ENCODE results near the gene CDH5. TPM values are rescaled to one million over a fixed set of nuclear protein-coding genes. Genes with fewer than 3 reads are reported as not detected.

The CDH5 gene
- total RNA-seq, 1 donor, result 0.27 TPM

GRCh38 chr16:66372078-66372897 lies 5.8 kb downstream of the CDH5 start:
- DNase-seq (ENCODE audit: low read depth in 2 of 3, low spot score in 2 of 3), result no peak

DNA sequence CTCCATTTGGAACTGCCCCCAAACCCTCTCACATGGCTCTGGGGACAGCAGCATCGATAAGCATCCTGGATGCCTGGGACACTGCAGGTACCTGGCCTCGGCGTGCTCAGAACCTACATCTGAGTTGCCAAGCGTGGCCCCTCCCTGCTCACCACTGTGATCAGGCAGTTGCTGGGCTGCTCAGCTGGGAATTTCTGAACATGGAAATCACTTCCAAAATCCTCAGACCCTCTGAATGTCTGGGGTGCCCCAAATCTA lies 6.3 kb downstream of the CDH5 start:
- DNase-seq (ENCODE audit: low read depth in 2 of 3, low spot score in 2 of 3), result no peak

GRCh38 chr16:66373667-66374066 lies 7.2 kb downstream of the CDH5 start:
- DNase-seq (ENCODE audit: low read depth in 2 of 3, low spot score in 2 of 3), result no peak

DNA sequence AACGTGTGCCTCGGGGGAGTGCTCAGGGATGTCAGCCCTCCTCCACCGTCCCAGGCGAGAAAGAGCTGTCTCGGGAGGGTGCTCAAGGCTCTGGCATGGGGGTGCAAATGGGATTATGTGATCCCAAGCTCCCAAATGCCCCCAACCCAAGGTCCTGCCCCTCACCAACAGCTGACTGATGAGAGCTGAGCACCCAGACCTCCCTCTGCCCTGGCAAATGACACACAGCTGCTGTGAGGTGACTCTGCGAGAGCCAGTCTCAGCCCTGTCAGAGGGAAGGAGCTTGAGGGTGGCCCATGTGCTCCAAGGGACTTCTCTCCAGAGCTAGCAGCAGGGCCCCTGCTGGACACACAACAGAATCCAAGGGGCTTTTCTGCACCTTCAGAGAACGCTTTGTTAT lies 7.7 kb downstream of the CDH5 start:
- no peak for DNase-seq (ENCODE audit: low read depth in 2 of 3, low spot score in 2 of 3)

DNA sequence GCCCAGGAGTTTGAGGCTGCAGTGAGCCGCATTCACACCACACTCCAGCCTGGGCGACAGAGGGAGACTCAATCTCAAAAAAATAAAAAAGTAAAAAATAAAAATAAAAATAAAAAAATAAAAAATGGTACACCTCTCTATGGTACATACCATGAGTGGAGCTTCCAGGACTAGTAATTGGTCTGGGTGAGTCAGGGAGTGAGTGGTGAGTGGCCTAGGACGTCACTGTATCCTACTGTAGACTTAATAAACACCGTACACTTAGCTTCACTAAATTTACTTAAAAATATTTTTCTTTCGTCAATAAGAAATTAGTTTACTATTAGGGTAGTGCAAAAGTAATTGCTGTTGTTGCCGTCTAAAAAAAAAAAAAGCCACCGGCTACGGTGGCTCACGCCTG lies 9.0 kb downstream of the CDH5 start:
- DNase-seq (ENCODE audit: low read depth in 2 of 3, low spot score in 2 of 3), result no peak

DNA sequence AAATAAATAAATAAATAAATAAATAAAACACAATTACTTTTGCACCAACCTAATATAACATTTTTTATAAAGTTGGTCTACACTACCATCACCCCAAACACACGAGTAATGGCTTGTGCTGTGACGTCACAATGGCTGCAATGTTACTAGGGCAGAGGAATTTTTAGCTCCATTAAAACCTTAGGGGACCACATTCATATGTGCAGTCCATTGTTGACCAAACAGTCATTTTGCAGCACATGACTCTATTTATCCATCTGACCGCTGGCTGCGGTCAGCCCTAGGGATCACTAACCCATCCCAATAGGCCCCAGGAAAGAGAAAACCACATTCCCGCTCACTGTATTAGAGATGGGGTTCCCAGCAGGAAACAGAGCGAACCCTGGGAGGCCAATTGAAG lies 9.6 kb downstream of the CDH5 start:
- DNase-seq (ENCODE audit: low read depth in 2 of 3, low spot score in 2 of 3), result no peak

- DNase-seq (ENCODE audit: low read depth in 2 of 3, low spot score in 2 of 3), result no peak
These were observed 10.2 kb downstream of the CDH5 start for GRCh38 chr16:66376577-66377305.

DNA sequence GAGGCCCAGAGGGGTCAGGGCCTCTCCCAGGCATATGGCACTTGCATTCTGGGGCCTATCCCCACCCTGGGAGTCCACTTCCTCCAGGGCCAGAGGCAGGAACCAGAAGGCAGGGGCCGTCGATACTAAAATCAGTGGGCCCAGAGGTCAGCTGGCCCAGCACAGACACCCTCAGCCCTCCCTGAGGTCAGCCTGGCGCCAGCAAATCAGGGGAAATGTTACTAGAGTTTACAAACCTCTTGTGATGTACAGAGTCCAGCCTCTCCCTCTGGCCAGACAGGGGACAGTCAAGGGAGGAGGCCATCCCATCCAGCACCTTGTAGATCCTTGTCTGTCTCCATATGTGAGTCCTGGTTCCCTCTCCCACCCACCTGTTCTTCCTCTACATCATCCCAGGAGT lies 10.8 kb downstream of the CDH5 start:
- DNase-seq (ENCODE audit: low read depth in 2 of 3, low spot score in 2 of 3), result no peak

DNA sequence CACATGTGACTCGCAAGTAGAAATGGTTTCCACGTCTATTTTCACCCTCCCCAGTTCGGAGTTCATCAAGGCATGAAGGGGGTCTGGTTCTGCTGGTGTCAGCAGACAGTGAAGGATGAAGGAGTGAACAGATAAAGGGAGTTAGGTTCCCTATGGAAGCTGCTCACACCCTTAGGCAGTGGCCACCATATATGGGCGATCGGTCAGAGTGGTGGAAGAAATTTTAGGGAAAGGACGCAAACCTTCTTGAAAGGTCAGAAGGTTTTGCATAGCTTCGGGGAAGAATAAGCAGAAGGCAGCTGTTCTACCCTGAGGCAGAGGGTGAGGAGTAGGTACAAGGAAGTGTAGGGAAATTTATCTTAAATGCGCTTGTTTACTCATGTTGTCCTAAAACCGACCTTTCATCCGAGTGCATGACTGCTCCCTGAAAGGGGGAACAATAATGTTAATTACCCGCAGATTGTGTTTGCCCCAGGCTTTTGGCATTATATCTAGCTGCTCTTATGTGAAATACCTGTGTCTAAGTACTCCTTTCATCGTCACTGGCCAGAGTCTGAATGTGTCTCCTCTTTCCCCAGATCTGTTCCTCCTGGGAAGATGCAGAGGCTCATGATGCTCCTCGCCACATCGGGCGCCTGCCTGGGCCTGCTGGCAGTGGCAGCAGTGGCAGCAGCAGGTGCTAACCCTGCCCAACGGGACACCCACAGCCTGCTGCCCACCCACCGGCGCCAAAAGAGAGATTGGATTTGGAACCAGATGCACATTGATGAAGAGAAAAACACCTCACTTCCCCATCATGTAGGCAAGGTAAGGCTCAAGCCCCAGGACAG lies 12.5 kb downstream of the CDH5 start:
- DNase-seq (ENCODE audit: low read depth in 2 of 3, low spot score in 2 of 3), result no peak

DNA sequence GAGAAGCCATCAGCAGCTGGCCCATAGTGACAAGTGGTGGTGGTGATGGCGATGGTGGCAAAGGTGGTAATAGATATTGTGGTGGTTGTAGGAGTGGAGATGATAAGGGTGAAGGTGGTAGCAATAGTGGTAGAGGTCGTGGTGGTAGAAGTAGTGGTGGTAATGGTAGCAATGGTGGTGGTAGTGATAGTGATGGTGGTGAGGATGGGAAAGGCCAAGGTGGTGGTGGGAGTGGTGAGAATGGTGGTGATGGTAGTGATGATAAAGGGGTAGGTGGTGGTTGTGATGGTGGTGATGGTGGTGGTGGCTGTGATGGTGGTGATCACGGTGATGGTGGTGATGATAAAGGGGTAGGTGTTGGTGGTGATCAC lies 13.1 kb downstream of the CDH5 start:
- no peak for DNase-seq (ENCODE audit: low read depth in 2 of 3, low spot score in 2 of 3)

DNA sequence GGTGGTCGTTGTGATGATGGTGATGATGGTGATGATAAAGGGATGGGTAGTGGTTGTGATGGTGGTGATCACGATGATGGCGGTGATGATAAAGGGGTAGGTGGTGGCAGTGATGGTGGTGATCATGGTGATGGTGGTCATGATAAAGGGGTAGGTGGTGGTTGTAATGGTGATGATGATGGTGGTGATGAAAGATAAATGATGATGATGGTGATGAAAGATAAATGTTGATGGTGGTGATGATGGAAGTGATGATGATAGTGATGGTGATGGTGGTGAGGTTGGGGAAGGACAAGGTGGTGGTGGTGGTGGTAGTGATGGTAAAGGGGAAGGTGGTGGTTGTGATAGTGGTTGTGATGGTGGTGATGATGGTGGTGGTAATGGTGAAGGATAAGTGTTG lies 13.9 kb downstream of the CDH5 start:
- no peak for DNase-seq (ENCODE audit: low read depth in 2 of 3, low spot score in 2 of 3)

GRCh38 chr16:66381585-66382170 lies 15.2 kb downstream of the CDH5 start:
- DNase-seq (ENCODE audit: low read depth in 2 of 3, low spot score in 2 of 3), result no peak

- no peak for DNase-seq (ENCODE audit: low read depth in 2 of 3, low spot score in 2 of 3)
These were observed 15.9 kb downstream of the CDH5 start for GRCh38 chr16:66382171-66382965.

DNA sequence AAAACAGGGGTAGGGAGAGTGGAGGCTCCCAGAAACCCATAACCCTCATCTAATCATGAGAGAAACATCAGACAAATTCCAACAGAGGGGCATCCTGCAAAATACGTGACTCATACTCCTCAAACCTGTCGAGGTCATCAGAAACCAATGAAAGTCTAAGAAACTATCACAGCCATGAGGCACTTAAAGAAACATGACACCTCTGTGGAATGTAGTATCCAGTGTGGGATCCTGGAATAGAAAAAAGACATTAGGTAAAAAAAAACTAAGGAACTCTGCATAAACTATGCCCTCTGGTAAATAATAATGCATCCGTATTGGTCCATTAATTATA lies 16.4 kb downstream of the CDH5 start:
- DNase-seq (ENCODE audit: low read depth in 2 of 3, low spot score in 2 of 3), result no peak

GRCh38 chr16:66383551-66383950 lies 17.1 kb downstream of the CDH5 start:
- no peak for DNase-seq (ENCODE audit: low read depth in 2 of 3, low spot score in 2 of 3)

DNA sequence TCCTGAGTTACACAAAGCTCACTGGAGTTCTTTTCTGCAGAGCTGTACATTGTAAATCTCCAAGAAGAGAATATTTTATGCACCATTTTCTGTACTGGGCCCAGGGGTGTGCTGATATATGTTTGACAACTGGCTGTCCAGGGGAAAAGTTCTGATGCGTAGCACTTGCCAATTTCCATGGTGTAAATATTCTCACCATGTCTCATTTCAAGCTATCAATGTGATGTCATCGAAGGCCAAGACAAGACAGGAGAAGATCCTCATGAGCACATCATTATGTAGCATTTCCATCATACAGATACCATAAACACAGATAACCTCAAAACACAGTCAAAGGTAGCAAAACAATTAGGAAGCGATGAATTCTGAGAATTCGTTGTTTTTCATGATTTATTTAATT lies 18.9 kb downstream of the CDH5 start:
- no peak for DNase-seq (ENCODE audit: low read depth in 2 of 3, low spot score in 2 of 3)

- no peak for DNase-seq (ENCODE audit: low read depth in 2 of 3, low spot score in 2 of 3)
These were observed 20.4 kb downstream of the CDH5 start for GRCh38 chr16:66386629-66387622.

- no peak for DNase-seq (ENCODE audit: low read depth in 2 of 3, low spot score in 2 of 3)
These were observed 21.4 kb downstream of the CDH5 start for GRCh38 chr16:66387817-66388332.

Measured in hematopoietic multipotent progenitor cell (in vitro differentiated cells).